ENCODE measurements around the gene UMOD.
A peak's percentile ranks its signal among the peaks of the same experiment; 100 is the strongest.

UMOD gene

GRCh38 chr16:20352615-20353014 lies at the start of gene UMOD:
Gene UMOD, minus strand, starts transcription at chr16:20352715. Its CDS starts 1,978 bp downstream, at chr16:20350737.
- DNase-seq (ENCODE audit: low spot score), result no peak

GRCh38 chr16:20401475-20402016 lies 49.0 kb upstream of the UMOD start:
- no peak for DNase-seq (ENCODE audit: low spot score)

DNA sequence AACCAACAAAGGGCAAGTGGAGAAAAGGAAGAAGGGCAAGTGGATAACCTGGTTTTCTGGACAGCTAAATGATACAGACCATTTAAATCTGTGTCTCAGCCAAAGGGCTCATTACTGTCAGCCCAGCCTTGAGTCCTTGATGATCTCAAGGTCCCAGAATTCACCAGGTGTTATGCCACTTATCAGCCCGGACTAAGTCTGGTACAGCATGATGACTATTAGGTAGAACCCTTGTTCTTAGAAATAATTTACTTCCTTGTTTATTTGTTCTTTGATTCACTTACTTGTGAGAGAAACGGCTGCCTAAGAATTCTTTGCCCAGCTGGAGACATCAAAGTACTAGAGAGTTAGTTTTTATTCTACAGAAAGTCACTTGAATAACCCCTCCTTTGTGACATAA lies 48.6 kb upstream of the UMOD start:
- DNase-seq (ENCODE audit: low spot score), result no peak

GRCh38 chr16:20399185-20399584 lies 46.7 kb upstream of the UMOD start:
- no peak for DNase-seq (ENCODE audit: low spot score)

GRCh38 chr16:20398603-20399002 lies 46.1 kb upstream of the UMOD start:
- no peak for DNase-seq (ENCODE audit: low spot score)

DNA sequence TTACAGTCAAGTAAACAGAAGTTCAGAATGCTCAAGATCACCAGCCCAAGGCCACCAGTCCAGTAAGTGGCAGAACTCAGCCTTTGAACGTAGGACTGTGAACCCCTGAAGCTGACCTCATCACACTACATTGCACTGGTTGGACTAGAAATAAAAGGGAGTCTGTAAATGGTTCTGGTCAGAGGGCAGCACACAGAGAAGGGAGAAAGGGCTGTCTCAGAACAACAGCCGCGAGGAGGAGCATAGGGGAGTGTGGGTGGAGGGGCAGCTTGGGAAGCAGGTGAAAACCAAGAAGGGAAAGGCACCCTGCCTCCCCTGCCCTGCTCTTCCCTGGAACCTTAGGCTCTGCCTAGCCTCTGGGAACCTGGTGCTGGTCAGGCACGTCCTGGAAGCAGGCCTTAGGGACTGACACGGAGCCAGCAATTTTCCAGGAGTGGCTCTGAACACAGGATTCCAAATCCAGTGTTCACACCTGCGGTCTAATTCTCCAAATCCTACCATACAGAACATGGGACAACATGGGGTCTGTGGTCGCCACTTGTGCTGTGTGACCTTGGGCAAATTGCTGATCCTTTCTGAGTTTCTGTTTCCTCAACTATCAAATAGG lies 45.1 kb upstream of the UMOD start:
- no peak for DNase-seq (ENCODE audit: low spot score)

GRCh38 chr16:20396846-20397467 lies 44.4 kb upstream of the UMOD start:
- no peak for DNase-seq (ENCODE audit: low spot score)

DNA sequence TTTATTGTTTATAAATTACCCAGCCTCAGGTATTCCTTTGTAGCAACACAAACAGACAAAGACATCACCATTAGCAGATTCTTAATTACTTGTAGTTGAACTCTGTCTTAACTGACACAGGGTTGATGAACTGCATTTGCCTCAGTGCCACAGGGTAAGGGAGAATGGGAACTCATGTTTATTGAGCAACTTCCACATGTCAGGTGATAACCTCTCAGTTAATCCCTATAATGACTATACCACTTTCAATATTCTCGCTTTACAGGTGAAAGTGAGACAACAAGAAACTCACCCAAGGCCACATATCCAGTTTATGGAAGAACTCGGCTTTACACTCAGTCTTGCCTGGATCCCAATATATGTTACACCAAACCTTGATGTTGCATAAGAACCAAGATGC lies 43.4 kb upstream of the UMOD start:
- no peak for DNase-seq (ENCODE audit: low spot score)

GRCh38 chr16:20393801-20394577 lies 41.5 kb upstream of the UMOD start:
- DNase-seq (ENCODE audit: low spot score), result no peak

DNA sequence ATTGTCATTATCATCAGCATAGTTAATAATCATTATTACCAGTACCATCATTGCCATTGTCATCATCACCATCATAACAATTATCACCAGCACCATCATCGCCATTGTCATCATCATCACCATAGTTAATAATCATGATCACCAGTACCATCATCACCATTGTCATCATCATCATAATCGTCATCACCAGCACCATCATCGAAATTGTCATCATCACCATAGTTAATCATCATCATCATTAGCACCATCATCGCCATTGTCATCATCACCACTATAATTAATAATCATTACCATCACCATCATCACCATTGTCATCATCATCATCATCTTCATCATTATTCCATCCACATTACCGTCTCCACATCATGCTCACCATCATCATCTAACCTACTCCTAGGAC lies 38.5 kb upstream of the UMOD start:
- no peak for DNase-seq (ENCODE audit: low spot score)

- no peak for DNase-seq (ENCODE audit: low spot score)
Measured at GRCh38 chr16:20388854-20389253, 36.3 kb upstream of the UMOD start.

GRCh38 chr16:20387978-20388377 lies 35.5 kb upstream of the UMOD start:
- no peak for DNase-seq (ENCODE audit: low spot score)

DNA sequence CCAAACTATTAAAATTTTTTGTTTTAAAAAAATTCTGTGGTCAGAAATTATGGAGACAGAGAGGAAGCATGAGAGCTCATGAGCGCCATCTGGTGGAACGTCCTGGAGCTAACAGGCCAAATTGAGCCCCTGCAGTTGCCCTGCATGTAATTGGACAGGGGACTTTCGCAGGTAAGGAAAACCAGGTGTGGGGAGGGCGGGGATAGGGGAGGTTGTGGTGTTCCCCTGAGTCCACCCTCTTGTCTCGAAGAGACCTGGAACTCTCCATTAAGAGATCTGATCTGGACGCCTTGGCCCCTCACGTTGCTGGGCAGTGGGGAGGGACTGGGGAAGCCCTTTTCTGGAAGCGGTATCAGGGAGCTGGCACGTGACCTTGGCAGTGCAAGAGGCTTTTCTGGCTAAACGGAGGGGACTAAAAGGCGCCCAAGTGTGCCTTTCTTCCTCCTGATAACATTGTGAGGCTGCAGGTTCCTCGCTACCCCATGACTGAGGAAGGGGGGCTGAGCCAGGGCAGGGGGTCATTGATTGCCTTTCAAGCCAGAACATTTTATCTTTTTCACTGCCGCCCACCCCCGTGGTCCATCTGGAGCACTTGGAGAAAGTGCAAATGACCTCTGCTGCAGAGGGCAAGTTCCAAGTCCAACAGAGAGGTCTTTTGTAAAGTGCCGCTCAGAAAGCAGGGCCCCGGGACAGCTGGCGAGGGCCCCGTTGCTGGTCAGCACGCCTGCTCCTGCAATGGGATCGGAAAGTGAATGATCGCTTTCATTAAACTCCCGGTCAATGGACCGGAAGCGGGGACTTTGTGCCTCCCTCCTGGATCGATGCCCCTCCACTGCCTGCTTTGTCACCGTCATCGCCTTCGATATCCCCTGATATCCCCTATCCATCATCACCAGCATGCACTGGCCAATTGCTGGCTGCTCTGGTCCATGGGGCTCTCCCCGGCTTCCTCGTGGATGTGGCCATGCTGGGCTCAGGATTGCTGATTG lies 33.6 kb upstream of the UMOD start:
- DNase-seq (ENCODE audit: low spot score), result peak; percentile 28

GRCh38 chr16:20383106-20384029 lies 30.9 kb upstream of the UMOD start:
- DNase-seq (ENCODE audit: low spot score), result peak; percentile 75

DNA sequence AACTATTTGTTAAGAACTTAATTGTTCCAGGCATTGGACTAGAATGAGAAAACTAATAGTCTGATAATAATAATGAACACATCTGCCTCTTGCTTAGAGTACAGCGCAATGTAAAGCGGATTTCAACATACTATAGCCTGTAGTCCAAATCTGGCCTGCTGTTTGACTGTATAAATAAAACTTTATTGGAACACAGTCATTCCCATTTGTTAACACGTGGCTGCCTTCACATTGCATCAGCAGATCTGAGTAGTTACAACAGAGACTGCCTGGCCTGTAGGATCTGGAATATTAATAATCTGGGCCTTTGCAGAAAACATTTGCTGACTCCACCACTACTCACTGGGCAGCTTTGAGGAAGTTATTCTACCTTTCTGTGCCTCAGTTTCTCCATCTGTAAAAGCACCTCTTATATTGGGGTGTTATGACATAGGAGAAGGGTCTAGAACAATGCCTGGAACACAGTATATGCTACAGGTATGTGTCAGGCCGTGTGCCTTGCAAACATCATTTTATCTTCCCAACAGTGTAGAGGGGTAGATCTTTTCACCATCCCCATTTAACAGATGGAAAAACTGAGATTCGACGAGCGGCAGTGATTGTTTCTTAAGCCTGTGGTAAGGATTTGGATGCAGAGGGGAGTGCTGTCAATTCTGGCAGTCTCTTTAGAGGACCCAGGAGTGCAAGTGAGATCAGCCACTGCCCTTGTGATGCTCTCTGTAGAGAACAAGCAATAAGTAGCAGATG lies 29.9 kb upstream of the UMOD start:
- DNase-seq (ENCODE audit: low spot score), result peak; percentile 23

DNA sequence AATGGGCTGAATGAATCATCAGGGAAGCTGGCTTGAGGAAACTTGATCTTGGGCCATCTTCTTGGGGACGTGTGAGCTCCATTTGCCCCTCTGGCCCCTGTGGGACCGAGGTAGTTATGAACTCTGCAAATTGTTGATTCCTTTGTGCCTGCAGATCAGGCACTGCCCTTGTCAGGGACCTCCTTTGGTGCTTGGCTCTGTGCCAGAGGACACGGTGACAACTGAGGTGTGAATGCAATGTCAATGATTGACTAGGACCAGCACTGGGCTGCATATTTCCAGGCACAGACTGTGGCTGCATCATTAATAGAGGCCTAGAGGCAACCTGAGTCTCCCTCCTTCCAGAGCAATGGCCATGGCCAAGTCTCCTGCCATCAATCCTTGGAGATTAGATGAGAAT lies 28.3 kb upstream of the UMOD start:
- DNase-seq (ENCODE audit: low spot score), result no peak

- no peak for DNase-seq (ENCODE audit: low spot score)
Measured at GRCh38 chr16:20377181-20377580, 24.7 kb upstream of the UMOD start.

DNA sequence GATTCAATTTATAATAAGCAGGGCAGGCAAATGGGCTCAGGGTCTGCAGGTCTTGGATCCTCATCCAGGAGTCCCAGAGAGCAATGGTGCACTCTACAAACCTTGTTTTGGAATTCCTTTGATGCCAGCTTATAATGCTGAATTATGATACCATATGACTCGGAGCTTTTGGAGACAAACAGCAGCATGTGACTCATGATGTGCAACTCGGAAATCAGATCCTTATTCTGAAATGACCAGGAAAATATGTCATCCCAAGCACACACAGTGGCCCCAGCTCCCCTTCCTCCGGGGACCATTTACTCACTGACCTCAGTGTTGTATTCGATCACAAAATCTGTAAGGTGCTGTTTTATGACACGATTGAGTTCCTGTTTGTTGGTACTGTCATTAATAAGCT lies 20.2 kb upstream of the UMOD start:
- peak; percentile 64 for DNase-seq (ENCODE audit: low spot score)

DNA sequence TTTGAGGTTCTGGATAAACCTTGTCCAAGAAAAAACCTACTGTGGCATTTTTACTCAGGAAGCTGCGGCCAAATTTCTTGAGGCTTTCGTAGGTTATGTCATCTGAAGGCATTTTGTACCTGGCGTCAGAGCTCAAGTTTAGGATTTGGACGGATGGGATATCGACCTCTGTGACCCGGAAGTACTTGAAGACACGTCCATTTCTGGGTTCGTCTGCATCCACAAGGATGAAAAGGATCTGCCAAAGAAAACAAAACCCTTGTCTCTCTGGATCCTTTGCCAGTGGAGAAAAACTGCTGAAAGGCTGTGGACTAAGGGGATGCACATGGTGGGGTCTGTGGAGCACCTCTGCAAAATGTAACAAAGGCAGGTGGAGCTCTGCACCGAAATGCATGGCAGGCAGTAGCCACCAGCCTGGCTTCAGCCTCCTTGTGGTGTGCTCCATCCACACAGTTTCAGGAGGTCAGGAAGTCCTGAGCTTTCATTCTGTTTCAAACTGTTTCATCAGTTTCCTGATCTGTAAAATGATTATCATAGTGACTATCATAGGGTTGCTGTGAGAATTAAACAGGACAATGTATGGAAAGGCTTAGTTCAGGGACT lies 17.0 kb upstream of the UMOD start:
- DNase-seq (ENCODE audit: low spot score), result no peak

GRCh38 chr16:20364051-20364450 lies 11.5 kb upstream of the UMOD start:
- DNase-seq (ENCODE audit: low spot score), result no peak
